ENCODE data around the gene GALNS.

GRCh38 chr16:88772871-88773811 is 83.6 kb downstream of the GALNS start:
- TF ChIP-seq CTCF (IDR thresholded peaks at IDR 0.05) (no peak), POLR2A (IDR thresholded peaks at IDR 0.05) (no peak)

Measured in heart left ventricle (tissue), 13 donors.